Neuron (in vitro differentiated cells): ENCODE results near the gene CCDC90B.
"Not testable (repeated sequence)": the region's sequence is repeated elsewhere in the genome, so short reads cannot be mapped to it uniquely, and the experiment has no call there.

ENCODE experiments used
- H2AFZ ChIP-seq: one replicate; pipeline ENCODE4 v1.6.1; 2013; ENCODE audit warnings: low read depth, mild to moderate bottlenecking, inconsistent platforms, low read length, moderate library complexity
- H3K27me3 ChIP-seq: one replicate; pipeline ENCODE4 v1.6.1; 2013; ENCODE audit warnings: low read length; ENCODE audit not compliant: insufficient read depth
- H3K36me3 ChIP-seq: one replicate; pipeline ENCODE4 v1.6.1; 2013; ENCODE audit warnings: low read length; ENCODE audit not compliant: insufficient read depth
- H3K4me1 ChIP-seq: one replicate; pipeline ENCODE4 v1.6.1; 2013; ENCODE audit warnings: low read length; ENCODE audit not compliant: insufficient read depth
- H3K4me3 ChIP-seq: 2 replicates; pipeline ENCODE4 v1.5.1; 2013; ENCODE audit warnings: mild to moderate bottlenecking, low read length, moderate library complexity
- H3K9me3 ChIP-seq: one replicate; pipeline ENCODE4 v1.6.1; 2013; ENCODE audit warnings: low read length

Gene CCDC90B

DNA sequence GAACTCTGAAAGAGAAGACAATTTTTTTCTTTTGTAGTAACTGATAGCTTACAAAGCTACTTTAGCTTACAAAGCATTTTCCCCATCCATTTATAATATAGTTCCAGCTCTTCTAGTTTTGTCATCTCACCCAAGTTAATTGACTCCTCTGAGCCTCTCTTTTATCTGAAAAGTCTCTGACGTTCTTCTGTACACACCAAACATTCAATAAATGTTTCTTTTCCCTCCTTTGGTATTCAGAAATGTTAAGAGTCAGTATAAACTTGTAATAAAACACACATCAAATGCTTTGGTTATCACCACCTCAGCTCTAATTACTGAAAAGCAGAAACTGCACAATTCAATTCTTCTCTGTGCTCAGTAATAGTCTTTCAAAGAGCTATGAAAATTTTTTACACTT lies 5.9 kb downstream of the CCDC90B start:
- Histone ChIP-seq H3K4me1 (peaks cover 31% of the 10 kb centered on the region), H3K9me3 (no peaks in the 10 kb centered on the region), H3K36me3 (peaks cover 43% of the 10 kb centered on the region)

DNA sequence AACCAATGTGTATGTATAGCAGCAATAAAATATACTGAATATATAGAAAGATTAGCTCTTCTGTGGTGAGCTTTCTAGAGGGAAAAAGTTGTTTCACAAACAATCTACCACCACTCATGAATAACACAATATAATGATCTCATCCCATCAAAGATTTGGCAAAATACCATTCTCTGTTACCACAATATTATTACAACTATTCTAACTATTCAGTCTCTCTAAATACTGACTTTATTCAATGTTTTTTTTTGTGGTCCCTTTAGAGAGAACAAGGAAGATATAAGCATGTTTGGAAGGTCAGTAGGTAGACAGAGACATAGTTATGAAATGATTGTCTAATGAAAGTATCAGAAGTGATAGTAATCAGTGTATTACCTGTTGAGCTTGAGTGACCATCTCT lies 7.8 kb downstream of the CCDC90B start:
- no peak overlapping the region for H2AFZ ChIP-seq
- H3K9me3 ChIP-seq: no peaks in the 10 kb centered on the region
- no peak overlapping the region for H3K4me3 ChIP-seq
- H3K27me3 ChIP-seq: no peaks in the 10 kb centered on the region
- H3K4me1 ChIP-seq: peaks cover 14% of the 10 kb centered on the region
- H3K36me3 ChIP-seq: peaks cover 52% of the 10 kb centered on the region

More for the DNA sequence above, 5.9 kb downstream of the CCDC90B start:
- H3K27me3 ChIP-seq: no peaks in the 10 kb centered on the region
- no peak overlapping the region for H3K4me3 ChIP-seq
- H2AFZ ChIP-seq: no peak overlapping the region

DNA sequence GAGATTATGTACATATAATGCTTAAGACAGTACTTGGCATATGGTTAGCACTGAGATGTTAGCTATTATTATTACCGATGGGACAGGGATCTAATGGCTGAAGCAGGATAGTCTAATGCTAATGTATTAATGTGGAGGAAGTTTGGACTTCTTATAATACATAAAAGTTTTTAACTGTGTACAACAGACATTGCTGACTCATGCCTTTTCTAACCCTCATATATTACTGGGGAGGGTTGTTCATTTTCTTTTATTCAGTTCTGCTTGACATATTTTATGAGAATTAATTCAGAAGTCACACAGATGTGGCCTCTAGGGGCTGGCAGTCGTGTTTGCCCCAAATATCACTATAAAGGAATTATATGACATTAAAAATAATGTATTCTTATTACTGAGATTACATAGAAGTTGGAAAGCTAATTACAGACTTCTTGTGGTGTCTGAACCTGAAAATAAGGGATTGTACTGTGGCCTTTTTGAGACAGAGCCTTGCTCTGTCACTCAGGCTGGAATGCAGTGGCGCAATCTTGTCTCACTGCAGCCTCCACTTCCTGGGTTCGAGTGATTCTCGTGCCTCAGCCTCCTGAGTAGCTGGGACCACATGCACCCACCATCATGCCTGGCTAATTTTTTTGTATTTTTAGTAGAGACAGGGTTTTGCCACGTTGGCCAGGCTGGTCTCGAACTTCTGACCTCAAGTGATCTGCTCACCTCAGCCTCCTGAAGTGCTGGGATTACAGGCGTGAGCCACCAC lies 10.1 kb downstream of the CCDC90B start:
- H3K9me3 ChIP-seq: no peaks in the 10 kb centered on the region
- H3K4me3 ChIP-seq: no peak overlapping the region
- no peaks in the 10 kb centered on the region for H3K27me3 ChIP-seq
- H3K36me3 ChIP-seq: peaks cover 65% of the 10 kb centered on the region
- no peaks in the 10 kb centered on the region for H3K4me1 ChIP-seq
- H2AFZ ChIP-seq: no peak overlapping the region

- Histone ChIP-seq H3K4me1 (no peaks in the 10 kb centered on the region), H3K4me3 (no peak overlapping the region), H2AFZ (no peak overlapping the region), H3K27me3 (no peaks in the 10 kb centered on the region), H3K9me3 (no peaks in the 10 kb centered on the region), H3K36me3 (peaks cover 41% of the 10 kb centered on the region)
Observed at GRCh38 chr11:83272627-83273026, 13.5 kb downstream of the CCDC90B start.

- not testable (repeated sequence) for H3K9me3 ChIP-seq, H3K27me3 ChIP-seq, H2AFZ ChIP-seq, H3K4me1 ChIP-seq, H3K4me3 ChIP-seq
- peaks cover 34% of the 10 kb centered on the region for H3K36me3 ChIP-seq
Observed at GRCh38 chr11:83271734-83272133, 14.4 kb downstream of the CCDC90B start.

DNA sequence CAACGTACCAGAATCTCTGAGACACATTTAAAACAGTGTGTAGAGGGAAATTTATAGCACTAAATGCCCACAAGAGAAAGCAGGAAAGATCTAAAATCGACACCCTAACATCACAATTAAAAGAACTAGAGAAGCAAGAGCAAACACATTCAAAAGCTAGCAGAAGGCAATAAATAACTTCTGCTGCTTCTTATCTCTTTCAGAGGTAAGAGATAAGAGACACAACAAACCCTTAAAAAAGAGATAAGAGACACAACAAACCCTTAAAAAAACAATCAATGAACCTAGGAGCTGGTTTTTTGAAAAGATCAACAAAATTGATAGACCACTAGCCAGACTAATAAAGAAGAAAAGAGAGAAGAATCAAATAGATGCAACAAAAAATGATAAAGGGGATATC lies 17.1 kb downstream of the CCDC90B start:
- peaks cover 36% of the 10 kb centered on the region for H3K36me3 ChIP-seq

GRCh38 chr11:83265331-83265730 lies 20.8 kb downstream of the CCDC90B start:
- H3K9me3 ChIP-seq: no peaks in the 10 kb centered on the region
- no peak overlapping the region for H2AFZ ChIP-seq
- no peaks in the 10 kb centered on the region for H3K4me1 ChIP-seq
- no peaks in the 10 kb centered on the region for H3K27me3 ChIP-seq
- no peak overlapping the region for H3K4me3 ChIP-seq
- peaks cover 44% of the 10 kb centered on the region for H3K36me3 ChIP-seq

More for the DNA sequence above, 17.1 kb downstream of the CCDC90B start:
- H3K9me3 ChIP-seq, H3K27me3 ChIP-seq, H3K4me1 ChIP-seq, H2AFZ ChIP-seq, H3K4me3 ChIP-seq: not testable (repeated sequence)

DNA sequence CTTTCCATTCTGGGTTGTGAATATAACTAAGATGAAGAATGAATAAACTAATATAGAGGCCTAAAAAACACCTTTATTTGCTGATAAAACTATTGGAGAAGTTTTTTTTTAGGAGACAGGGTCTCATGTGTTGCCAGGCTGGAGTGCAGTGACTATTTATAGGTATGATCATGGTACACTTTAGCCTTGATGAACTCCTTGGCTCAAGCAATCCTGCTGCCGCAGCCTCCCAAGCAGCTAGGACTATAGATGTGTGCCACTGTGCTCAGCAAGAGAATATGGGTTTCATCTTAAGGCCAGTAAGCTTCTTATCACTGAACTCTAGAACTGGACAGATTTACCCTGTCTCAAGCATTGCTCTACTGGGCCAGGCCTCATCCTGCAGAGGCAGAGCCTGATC lies 26.6 kb downstream of the CCDC90B start:
- Histone ChIP-seq H3K27me3 (no peaks in the 10 kb centered on the region), H2AFZ (no peak overlapping the region), H3K9me3 (no peaks in the 10 kb centered on the region), H3K4me1 (no peaks in the 10 kb centered on the region), H3K36me3 (peaks cover 61% of the 10 kb centered on the region), H3K4me3 (no peak overlapping the region)

- Histone ChIP-seq H3K4me3 (no peak overlapping the region), H2AFZ (no peak overlapping the region), H3K4me1 (no peaks in the 10 kb centered on the region), H3K36me3 (peaks cover 52% of the 10 kb centered on the region), H3K9me3 (no peaks in the 10 kb centered on the region), H3K27me3 (no peaks in the 10 kb centered on the region)
Observed at GRCh38 chr11:83257761-83258168, 28.4 kb downstream of the CCDC90B start.

GRCh38 chr11:83256602-83257340 lies 29.4 kb downstream of the CCDC90B start:
- Histone ChIP-seq H3K27me3 (no peaks in the 10 kb centered on the region), H3K9me3 (peaks cover 2% of the 10 kb centered on the region), H3K4me1 (no peaks in the 10 kb centered on the region), H2AFZ (no peak overlapping the region), H3K4me3 (no peak overlapping the region), H3K36me3 (peaks cover 48% of the 10 kb centered on the region)

- Histone ChIP-seq H3K27me3 (no peaks in the 10 kb centered on the region), H3K4me1 (no peaks in the 10 kb centered on the region), H3K9me3 (peaks cover 2% of the 10 kb centered on the region), H3K4me3 (no peak overlapping the region), H2AFZ (no peak overlapping the region), H3K36me3 (peaks cover 41% of the 10 kb centered on the region)
Observed at GRCh38 chr11:83255366-83255765, 30.8 kb downstream of the CCDC90B start.

GRCh38 chr11:83252941-83253340 lies 33.2 kb downstream of the CCDC90B start:
- Histone ChIP-seq H3K27me3 (no peaks in the 10 kb centered on the region), H3K9me3 (peaks cover 2% of the 10 kb centered on the region), H3K4me1 (no peaks in the 10 kb centered on the region), H3K4me3 (no peak overlapping the region), H3K36me3 (peaks cover 19% of the 10 kb centered on the region), H2AFZ (no peak overlapping the region)

GRCh38 chr11:83252266-83252665 lies 33.9 kb downstream of the CCDC90B start:
- Histone ChIP-seq H3K9me3 (peaks cover 2% of the 10 kb centered on the region), H2AFZ (no peak overlapping the region), H3K36me3 (peaks cover 13% of the 10 kb centered on the region), H3K4me1 (no peaks in the 10 kb centered on the region), H3K4me3 (no peak overlapping the region), H3K27me3 (no peaks in the 10 kb centered on the region)
